GM12878 (cell line): ENCODE results near the gene GEMIN7. TPM values are rescaled to one million over a fixed set of nuclear protein-coding genes. Genes with fewer than 3 reads are reported as not detected.

Experiments
- ASH2L ChIP-seq: fragments of 300-600, 200-600 bp; sonication (generic); IDR thresholded peaks from 2 replicates; pipeline ENCODE4 v1.6.1; 2017; ENCODE audit warnings: low read depth, mild to moderate bottlenecking, borderline replicate concordance
- BMI1 ChIP-seq: fragments of 450-650 bp; IDR thresholded peaks from 2 replicates; pipeline ENCODE4 v1.6.1; 2016; ENCODE audit warnings: mild to moderate bottlenecking, moderate library complexity, borderline replicate concordance
- CHD4 ChIP-seq: fragments of 200-600 bp; sonication (generic); IDR thresholded peaks from 2 replicates; pipeline ENCODE4 v1.6.1; 2016; ENCODE audit warnings: mild to moderate bottlenecking
- DPF2 ChIP-seq: fragments of 450-650 bp; IDR thresholded peaks from 2 replicates; pipeline ENCODE4 v1.6.1; 2017; ENCODE audit warnings: mild to moderate bottlenecking
- ESRRA ChIP-seq: IDR thresholded peaks from 2 replicates; pipeline ENCODE4 v1.6.1; 2012; ENCODE audit warnings: mild to moderate bottlenecking, low read length, improper control_type of control experiment
- HCFC1 ChIP-seq: fragments of 150-350 bp; IDR thresholded peaks from 2 replicates; pipeline ENCODE4 v1.6.1; 2014; ENCODE audit warnings: low read length
- MAX ChIP-seq: IDR thresholded peaks from 2 replicates; pipeline ENCODE4 v1.6.1; 2012; ENCODE audit warnings: low read depth, low read length, improper control_type of control experiment
- MYB ChIP-seq: fragments of 150-350 bp; IDR thresholded peaks from 2 replicates; pipeline ENCODE4 v1.6.1; 2014; ENCODE audit warnings: mild to moderate bottlenecking, low read depth, low read length, borderline replicate concordance
- NFXL1 ChIP-seq: fragments of 450-650 bp; IDR thresholded peaks from 2 replicates; pipeline ENCODE4 v1.6.1; 2017; ENCODE audit warnings: antibody characterized with exemption, mild to moderate bottlenecking, borderline replicate concordance
- RCOR1 ChIP-seq: conservative IDR thresholded peaks from 2 replicates; pipeline ENCODE4 v1.6.1; 2012; ENCODE audit warnings: low read depth, low read length, improper control_type of control experiment
- SMC3 ChIP-seq: IDR thresholded peaks from 2 replicates; pipeline ENCODE4 v1.6.1; 2011; ENCODE audit warnings: low read length, improper control_type of control experiment, borderline replicate concordance
- SP1 ChIP-seq: IDR thresholded peaks from one replicate; pipeline ENCODE4 v1.6.1; 2011; ENCODE audit warnings: low read depth, low read length
- SRF ChIP-seq, 2 experiments: IDR thresholded peaks; 2 replicates each; pipeline ENCODE4 v1.6.1; 2011; ENCODE audit warnings: low read depth in 2 of 2, low read length in 2 of 2, mild to moderate bottlenecking in 1 of 2, moderate library complexity in 1 of 2
- polyA plus RNA-seq, 11 experiments: library from polyadenylated mRNA; depleted of rRNA in 4 of 11; unstranded in 6 of 11; stranded (reverse) in 5 of 11; fragments of >200 nt; fragmentation: Nextera tagmentation in 4 of 11; fragmentation: Illumina TruSeq in 1 of 11; extraction: Ambion mirVana in 4 of 11; extraction: Trizol in 1 of 11; gene quantifications; 1 replicate in 1 of 11; 2 replicates in 10 of 11; pipeline versions ENCODE4 v1.2.1 to v1.2.3, GENCODE V29; 2011 to 2016; ENCODE audit warnings: inconsistent platforms in 2 of 11, missing spikeins in 2 of 11, low read depth in 1 of 11
- total RNA-seq, 4 experiments: library from RNA; depleted of rRNA in 3 of 4; stranded (reverse); fragments of >200 nt in 3 of 4; fragmentation: Illumina TruSeq in 1 of 4; extraction: Trizol in 1 of 4; gene quantifications; 2 replicates each; pipeline versions ENCODE4 v1.2.1 to v1.2.3, GENCODE V29; 2013 to 2021
- TF ChIP-seq, protein P1 (sequence below): IDR thresholded peaks from 2 replicates; pipeline ENCODE4 v1.6.1; 2012; ENCODE audit warnings: improper control_type of control experiment, low read depth, low read length; ENCODE audit not compliant: insufficient replicate concordance
- TF ChIP-seq, protein P2 (sequence below): fragments of 450-650 bp; IDR thresholded peaks from 2 replicates; pipeline ENCODE4 v1.6.1; 2017; ENCODE audit warnings: mild to moderate bottlenecking, low read depth, inconsistent platforms; ENCODE audit not compliant: poor library complexity, severe bottlenecking
- TF ChIP-seq, protein P3 (sequence below): fragments of 150-350 bp; IDR thresholded peaks from 2 replicates; pipeline ENCODE4 v1.6.1; 2014; ENCODE audit warnings: mild to moderate bottlenecking, low read depth, low read length
- TF ChIP-seq, protein P4 (sequence below): fragments of 450-650 bp; IDR thresholded peaks from 2 replicates; pipeline ENCODE4 v1.6.1; 2018; ENCODE audit warnings: mild to moderate bottlenecking, low read depth, moderate library complexity; ENCODE audit not compliant: partially characterized antibody

Gene GEMIN7
- total and polyA plus RNA-seq, 10 of the 15 experiments (the other 5 are each of a cell fraction or from before 2014, with no cell fraction given) = 21.1 to 76.7 (median 44.9) TPM

DNA sequence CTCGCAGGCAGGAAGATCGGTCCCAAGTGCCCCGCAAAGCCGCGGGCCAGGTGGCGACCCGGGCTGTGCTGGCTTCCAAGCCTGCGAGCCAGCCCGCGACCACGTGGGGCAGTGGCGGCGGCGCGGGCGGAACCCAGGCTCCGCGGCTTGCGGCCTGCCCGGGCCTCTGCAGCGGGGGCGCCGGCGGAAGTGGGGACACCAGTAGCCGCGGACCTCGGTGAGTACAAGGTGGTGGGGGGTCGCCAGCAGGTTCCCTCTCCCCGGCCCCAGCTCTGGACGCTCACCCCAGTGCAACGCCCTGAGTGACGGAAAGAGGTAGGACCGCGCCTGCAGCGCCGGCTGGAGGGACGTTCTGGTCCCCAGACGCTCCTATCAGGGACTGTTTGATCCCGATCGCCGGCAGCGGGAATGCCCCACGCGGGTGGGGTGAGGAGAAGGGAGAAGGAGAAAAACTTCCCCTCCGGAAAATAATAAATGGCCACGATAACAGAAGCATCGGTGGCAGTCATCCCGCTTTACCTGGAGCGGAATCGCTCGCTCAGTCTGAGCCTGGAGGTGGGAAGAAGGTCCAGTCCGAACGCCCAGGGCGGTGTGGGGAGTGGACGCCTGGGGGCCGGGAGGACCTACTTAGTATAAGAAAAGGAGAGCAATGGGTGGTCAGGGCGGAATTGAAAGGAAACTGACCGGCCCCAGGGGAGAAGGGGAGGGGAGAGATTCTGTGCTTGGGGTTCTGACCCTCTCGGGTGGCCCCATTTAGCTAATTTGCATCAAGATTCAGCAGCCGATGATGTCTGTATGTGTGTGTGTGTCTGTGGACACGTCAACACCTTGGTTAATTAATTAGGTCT lies at the start of gene GEMIN7 (continued):
- TF ChIP-seq, protein P1, sequence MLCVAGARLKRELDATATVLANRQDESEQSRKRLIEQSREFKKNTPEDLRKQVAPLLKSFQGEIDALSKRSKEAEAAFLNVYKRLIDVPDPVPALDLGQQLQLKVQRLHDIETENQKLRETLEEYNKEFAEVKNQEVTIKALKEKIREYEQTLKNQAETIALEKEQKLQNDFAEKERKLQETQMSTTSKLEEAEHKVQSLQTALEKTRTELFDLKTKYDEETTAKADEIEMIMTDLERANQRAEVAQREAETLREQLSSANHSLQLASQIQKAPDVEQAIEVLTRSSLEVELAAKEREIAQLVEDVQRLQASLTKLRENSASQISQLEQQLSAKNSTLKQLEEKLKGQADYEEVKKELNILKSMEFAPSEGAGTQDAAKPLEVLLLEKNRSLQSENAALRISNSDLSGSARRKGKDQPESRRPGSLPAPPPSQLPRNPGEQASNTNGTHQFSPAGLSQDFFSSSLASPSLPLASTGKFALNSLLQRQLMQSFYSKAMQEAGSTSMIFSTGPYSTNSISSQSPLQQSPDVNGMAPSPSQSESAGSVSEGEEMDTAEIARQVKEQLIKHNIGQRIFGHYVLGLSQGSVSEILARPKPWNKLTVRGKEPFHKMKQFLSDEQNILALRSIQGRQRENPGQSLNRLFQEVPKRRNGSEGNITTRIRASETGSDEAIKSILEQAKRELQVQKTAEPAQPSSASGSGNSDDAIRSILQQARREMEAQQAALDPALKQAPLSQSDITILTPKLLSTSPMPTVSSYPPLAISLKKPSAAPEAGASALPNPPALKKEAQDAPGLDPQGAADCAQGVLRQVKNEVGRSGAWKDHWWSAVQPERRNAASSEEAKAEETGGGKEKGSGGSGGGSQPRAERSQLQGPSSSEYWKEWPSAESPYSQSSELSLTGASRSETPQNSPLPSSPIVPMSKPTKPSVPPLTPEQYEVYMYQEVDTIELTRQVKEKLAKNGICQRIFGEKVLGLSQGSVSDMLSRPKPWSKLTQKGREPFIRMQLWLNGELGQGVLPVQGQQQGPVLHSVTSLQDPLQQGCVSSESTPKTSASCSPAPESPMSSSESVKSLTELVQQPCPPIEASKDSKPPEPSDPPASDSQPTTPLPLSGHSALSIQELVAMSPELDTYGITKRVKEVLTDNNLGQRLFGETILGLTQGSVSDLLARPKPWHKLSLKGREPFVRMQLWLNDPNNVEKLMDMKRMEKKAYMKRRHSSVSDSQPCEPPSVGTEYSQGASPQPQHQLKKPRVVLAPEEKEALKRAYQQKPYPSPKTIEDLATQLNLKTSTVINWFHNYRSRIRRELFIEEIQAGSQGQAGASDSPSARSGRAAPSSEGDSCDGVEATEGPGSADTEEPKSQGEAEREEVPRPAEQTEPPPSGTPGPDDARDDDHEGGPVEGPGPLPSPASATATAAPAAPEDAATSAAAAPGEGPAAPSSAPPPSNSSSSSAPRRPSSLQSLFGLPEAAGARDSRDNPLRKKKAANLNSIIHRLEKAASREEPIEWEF = peak; percentile 8
- peak; percentile 59; the same call in 1 of the 2 replicates for TF ChIP-seq DPF2
- TF ChIP-seq SRF (IDR thresholded peaks at IDR 0.05; ENCODE audit: low read depth in 2 of 2, low read length in 2 of 2) = peak in 1 of 2 experiments; percentile 88
- no peak for TF ChIP-seq RCOR1
- TF ChIP-seq HCFC1 = peak; percentile 85
- no peak for TF ChIP-seq MYB
- TF ChIP-seq BMI1 = no peak
- peak; percentile 87 for TF ChIP-seq MAX
- TF ChIP-seq, protein P2, sequence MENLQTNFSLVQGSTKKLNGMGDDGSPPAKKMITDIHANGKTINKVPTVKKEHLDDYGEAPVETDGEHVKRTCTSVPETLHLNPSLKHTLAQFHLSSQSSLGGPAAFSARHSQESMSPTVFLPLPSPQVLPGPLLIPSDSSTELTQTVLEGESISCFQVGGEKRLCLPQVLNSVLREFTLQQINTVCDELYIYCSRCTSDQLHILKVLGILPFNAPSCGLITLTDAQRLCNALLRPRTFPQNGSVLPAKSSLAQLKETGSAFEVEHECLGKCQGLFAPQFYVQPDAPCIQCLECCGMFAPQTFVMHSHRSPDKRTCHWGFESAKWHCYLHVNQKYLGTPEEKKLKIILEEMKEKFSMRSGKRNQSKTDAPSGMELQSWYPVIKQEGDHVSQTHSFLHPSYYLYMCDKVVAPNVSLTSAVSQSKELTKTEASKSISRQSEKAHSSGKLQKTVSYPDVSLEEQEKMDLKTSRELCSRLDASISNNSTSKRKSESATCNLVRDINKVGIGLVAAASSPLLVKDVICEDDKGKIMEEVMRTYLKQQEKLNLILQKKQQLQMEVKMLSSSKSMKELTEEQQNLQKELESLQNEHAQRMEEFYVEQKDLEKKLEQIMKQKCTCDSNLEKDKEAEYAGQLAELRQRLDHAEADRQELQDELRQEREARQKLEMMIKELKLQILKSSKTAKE = peak; percentile 80
- TF ChIP-seq SMC3 = peak; percentile 13; the same call in 1 of the 2 replicates
- peak; percentile 84; the same call in 1 of the 2 replicates for TF ChIP-seq ESRRA
- TF ChIP-seq, protein P3, sequence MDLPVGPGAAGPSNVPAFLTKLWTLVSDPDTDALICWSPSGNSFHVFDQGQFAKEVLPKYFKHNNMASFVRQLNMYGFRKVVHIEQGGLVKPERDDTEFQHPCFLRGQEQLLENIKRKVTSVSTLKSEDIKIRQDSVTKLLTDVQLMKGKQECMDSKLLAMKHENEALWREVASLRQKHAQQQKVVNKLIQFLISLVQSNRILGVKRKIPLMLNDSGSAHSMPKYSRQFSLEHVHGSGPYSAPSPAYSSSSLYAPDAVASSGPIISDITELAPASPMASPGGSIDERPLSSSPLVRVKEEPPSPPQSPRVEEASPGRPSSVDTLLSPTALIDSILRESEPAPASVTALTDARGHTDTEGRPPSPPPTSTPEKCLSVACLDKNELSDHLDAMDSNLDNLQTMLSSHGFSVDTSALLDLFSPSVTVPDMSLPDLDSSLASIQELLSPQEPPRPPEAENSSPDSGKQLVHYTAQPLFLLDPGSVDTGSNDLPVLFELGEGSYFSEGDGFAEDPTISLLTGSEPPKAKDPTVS = peak; percentile 65; the same call in 1 of the 2 replicates
- TF ChIP-seq, protein P4, sequence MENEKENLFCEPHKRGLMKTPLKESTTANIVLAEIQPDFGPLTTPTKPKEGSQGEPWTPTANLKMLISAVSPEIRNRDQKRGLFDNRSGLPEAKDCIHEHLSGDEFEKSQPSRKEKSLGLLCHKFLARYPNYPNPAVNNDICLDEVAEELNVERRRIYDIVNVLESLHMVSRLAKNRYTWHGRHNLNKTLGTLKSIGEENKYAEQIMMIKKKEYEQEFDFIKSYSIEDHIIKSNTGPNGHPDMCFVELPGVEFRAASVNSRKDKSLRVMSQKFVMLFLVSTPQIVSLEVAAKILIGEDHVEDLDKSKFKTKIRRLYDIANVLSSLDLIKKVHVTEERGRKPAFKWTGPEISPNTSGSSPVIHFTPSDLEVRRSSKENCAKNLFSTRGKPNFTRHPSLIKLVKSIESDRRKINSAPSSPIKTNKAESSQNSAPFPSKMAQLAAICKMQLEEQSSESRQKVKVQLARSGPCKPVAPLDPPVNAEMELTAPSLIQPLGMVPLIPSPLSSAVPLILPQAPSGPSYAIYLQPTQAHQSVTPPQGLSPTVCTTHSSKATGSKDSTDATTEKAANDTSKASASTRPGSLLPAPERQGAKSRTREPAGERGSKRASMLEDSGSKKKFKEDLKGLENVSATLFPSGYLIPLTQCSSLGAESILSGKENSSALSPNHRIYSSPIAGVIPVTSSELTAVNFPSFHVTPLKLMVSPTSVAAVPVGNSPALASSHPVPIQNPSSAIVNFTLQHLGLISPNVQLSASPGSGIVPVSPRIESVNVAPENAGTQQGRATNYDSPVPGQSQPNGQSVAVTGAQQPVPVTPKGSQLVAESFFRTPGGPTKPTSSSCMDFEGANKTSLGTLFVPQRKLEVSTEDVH = no peak
- TF ChIP-seq SP1 = peak; percentile 52
- peak; percentile 80; the same call in 1 of the 2 replicates for TF ChIP-seq ASH2L
- TF ChIP-seq NFXL1 = 0 out of 2 replicates have a peak, but pooled peaks have one; percentile 53
- no peak for TF ChIP-seq CHD4
